WTC11 (cell line): ENCODE measurements around the gene PRRX1.

Experiments
- CREB1 ChIP-seq: sonication (generic); formaldehyde crosslinking; IDR thresholded peaks from 2 replicates; pipeline ENCODE4 v1.8.0; 2023; ENCODE audit warnings: mild to moderate bottlenecking, missing genetic modification reagents
- FOXJ3 ChIP-seq: sonication (generic); formaldehyde crosslinking; IDR thresholded peaks from 2 replicates; pipeline ENCODE4 v1.9.0; 2021; ENCODE audit warnings: missing genetic modification reagents, mild to moderate bottlenecking, borderline replicate concordance
- NFYB ChIP-seq: sonication (generic); formaldehyde crosslinking; conservative IDR thresholded peaks from 2 replicates; pipeline ENCODE4 v1.8.0; 2022; ENCODE audit warnings: low read depth, missing genetic modification reagents
- SP1 ChIP-seq: sonication (generic); formaldehyde crosslinking; conservative IDR thresholded peaks from 2 replicates; pipeline ENCODE4 v1.8.1; 2022; ENCODE audit warnings: missing genetic modification reagents
- TEAD4 ChIP-seq: sonication (generic); formaldehyde crosslinking; IDR thresholded peaks from 2 replicates; pipeline ENCODE4 v1.8.0; 2022; ENCODE audit warnings: mild to moderate bottlenecking, missing genetic modification reagents
- ZBTB21 ChIP-seq: sonication (generic); formaldehyde crosslinking; IDR thresholded peaks from 2 replicates; pipeline ENCODE4 v1.8.1; 2023; ENCODE audit warnings: mild to moderate bottlenecking, missing genetic modification reagents, borderline replicate concordance
- TF ChIP-seq, protein P1 (sequence below): fragments of 200-600 bp; IDR thresholded peaks from 2 replicates; pipeline ENCODE4 v1.8.0; 2022; ENCODE audit warnings: antibody characterized with exemption
- TF ChIP-seq, protein P2 (sequence below): sonication (generic); formaldehyde crosslinking; conservative IDR thresholded peaks from 2 replicates; pipeline ENCODE4 v1.8.1; 2023; ENCODE audit warnings: mild to moderate bottlenecking, low read depth, missing genetic modification reagents, moderate library complexity
- TF ChIP-seq, protein P3 (sequence below): sonication (generic); formaldehyde crosslinking; IDR thresholded peaks from 2 replicates; pipeline ENCODE4 v1.8.0; 2023; ENCODE audit warnings: mild to moderate bottlenecking, missing genetic modification reagents
- TF ChIP-seq, protein P4 (sequence below): sonication (generic); formaldehyde crosslinking; IDR thresholded peaks from 2 replicates; pipeline ENCODE4 v1.8.1; 2022; ENCODE audit warnings: low read depth, missing genetic modification reagents, borderline replicate concordance
- TF ChIP-seq, protein P5 (sequence below): sonication (generic); formaldehyde crosslinking; IDR thresholded peaks from 2 replicates; pipeline ENCODE4 v1.8.1; 2023; ENCODE audit warnings: mild to moderate bottlenecking, missing genetic modification reagents, moderate library complexity
- TF ChIP-seq, protein P6 (sequence below): sonication (generic); formaldehyde crosslinking; IDR thresholded peaks from 2 replicates; pipeline ENCODE4 v1.8.1; 2023; ENCODE audit warnings: mild to moderate bottlenecking, missing genetic modification reagents, borderline replicate concordance
- TF ChIP-seq, protein P7 (sequence below): sonication (generic); formaldehyde crosslinking; IDR thresholded peaks from 2 replicates; pipeline ENCODE4 v1.8.0; 2022; ENCODE audit warnings: mild to moderate bottlenecking, missing genetic modification reagents

DNA sequence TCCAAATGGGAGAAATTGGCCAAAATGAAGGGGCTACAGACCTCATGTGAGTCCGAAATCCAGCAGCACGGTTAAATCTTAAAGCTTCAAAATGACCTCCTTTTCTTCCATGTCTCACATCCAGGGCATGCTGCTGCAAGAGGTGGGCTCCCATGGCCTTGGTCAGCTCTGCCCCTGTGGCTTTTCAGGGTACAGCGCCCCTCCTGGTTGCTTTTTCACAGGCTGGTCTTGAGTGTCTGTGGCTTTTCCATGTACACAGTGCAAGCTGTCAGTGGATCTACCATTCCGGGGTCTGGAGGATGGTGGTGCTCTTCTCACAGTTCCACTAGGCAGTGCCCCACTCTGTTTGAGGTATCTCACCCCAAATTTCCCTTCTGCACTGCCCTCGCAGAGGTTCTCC, 78.7 kb downstream of the PRRX1 start:
- TF ChIP-seq, protein P1, sequence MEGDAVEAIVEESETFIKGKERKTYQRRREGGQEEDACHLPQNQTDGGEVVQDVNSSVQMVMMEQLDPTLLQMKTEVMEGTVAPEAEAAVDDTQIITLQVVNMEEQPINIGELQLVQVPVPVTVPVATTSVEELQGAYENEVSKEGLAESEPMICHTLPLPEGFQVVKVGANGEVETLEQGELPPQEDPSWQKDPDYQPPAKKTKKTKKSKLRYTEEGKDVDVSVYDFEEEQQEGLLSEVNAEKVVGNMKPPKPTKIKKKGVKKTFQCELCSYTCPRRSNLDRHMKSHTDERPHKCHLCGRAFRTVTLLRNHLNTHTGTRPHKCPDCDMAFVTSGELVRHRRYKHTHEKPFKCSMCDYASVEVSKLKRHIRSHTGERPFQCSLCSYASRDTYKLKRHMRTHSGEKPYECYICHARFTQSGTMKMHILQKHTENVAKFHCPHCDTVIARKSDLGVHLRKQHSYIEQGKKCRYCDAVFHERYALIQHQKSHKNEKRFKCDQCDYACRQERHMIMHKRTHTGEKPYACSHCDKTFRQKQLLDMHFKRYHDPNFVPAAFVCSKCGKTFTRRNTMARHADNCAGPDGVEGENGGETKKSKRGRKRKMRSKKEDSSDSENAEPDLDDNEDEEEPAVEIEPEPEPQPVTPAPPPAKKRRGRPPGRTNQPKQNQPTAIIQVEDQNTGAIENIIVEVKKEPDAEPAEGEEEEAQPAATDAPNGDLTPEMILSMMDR: no peak
- TF ChIP-seq, protein P2, sequence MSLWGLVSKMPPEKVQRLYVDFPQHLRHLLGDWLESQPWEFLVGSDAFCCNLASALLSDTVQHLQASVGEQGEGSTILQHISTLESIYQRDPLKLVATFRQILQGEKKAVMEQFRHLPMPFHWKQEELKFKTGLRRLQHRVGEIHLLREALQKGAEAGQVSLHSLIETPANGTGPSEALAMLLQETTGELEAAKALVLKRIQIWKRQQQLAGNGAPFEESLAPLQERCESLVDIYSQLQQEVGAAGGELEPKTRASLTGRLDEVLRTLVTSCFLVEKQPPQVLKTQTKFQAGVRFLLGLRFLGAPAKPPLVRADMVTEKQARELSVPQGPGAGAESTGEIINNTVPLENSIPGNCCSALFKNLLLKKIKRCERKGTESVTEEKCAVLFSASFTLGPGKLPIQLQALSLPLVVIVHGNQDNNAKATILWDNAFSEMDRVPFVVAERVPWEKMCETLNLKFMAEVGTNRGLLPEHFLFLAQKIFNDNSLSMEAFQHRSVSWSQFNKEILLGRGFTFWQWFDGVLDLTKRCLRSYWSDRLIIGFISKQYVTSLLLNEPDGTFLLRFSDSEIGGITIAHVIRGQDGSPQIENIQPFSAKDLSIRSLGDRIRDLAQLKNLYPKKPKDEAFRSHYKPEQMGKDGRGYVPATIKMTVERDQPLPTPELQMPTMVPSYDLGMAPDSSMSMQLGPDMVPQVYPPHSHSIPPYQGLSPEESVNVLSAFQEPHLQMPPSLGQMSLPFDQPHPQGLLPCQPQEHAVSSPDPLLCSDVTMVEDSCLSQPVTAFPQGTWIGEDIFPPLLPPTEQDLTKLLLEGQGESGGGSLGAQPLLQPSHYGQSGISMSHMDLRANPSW (CRISPR knock-in tag): no peak
- TF ChIP-seq CREB1 (no peak), FOXJ3 (CRISPR knock-in tag) (no peak), NFYB (CRISPR knock-in tag) (no peak), ZBTB21 (CRISPR knock-in tag) (no peak), TEAD4 (CRISPR knock-in tag) (no peak), SP1 (CRISPR knock-in tag) (no peak)
- TF ChIP-seq, protein P3, sequence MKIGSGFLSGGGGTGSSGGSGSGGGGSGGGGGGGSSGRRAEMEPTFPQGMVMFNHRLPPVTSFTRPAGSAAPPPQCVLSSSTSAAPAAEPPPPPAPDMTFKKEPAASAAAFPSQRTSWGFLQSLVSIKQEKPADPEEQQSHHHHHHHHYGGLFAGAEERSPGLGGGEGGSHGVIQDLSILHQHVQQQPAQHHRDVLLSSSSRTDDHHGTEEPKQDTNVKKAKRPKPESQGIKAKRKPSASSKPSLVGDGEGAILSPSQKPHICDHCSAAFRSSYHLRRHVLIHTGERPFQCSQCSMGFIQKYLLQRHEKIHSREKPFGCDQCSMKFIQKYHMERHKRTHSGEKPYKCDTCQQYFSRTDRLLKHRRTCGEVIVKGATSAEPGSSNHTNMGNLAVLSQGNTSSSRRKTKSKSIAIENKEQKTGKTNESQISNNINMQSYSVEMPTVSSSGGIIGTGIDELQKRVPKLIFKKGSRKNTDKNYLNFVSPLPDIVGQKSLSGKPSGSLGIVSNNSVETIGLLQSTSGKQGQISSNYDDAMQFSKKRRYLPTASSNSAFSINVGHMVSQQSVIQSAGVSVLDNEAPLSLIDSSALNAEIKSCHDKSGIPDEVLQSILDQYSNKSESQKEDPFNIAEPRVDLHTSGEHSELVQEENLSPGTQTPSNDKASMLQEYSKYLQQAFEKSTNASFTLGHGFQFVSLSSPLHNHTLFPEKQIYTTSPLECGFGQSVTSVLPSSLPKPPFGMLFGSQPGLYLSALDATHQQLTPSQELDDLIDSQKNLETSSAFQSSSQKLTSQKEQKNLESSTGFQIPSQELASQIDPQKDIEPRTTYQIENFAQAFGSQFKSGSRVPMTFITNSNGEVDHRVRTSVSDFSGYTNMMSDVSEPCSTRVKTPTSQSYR (CRISPR knock-in tag): no peak
- TF ChIP-seq, protein P4, sequence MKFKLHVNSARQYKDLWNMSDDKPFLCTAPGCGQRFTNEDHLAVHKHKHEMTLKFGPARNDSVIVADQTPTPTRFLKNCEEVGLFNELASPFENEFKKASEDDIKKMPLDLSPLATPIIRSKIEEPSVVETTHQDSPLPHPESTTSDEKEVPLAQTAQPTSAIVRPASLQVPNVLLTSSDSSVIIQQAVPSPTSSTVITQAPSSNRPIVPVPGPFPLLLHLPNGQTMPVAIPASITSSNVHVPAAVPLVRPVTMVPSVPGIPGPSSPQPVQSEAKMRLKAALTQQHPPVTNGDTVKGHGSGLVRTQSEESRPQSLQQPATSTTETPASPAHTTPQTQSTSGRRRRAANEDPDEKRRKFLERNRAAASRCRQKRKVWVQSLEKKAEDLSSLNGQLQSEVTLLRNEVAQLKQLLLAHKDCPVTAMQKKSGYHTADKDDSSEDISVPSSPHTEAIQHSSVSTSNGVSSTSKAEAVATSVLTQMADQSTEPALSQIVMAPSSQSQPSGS (CRISPR knock-in tag): no peak
- TF ChIP-seq, protein P5, sequence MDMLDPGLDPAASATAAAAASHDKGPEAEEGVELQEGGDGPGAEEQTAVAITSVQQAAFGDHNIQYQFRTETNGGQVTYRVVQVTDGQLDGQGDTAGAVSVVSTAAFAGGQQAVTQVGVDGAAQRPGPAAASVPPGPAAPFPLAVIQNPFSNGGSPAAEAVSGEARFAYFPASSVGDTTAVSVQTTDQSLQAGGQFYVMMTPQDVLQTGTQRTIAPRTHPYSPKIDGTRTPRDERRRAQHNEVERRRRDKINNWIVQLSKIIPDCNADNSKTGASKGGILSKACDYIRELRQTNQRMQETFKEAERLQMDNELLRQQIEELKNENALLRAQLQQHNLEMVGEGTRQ (CRISPR knock-in tag): no peak
- TF ChIP-seq, protein P6, sequence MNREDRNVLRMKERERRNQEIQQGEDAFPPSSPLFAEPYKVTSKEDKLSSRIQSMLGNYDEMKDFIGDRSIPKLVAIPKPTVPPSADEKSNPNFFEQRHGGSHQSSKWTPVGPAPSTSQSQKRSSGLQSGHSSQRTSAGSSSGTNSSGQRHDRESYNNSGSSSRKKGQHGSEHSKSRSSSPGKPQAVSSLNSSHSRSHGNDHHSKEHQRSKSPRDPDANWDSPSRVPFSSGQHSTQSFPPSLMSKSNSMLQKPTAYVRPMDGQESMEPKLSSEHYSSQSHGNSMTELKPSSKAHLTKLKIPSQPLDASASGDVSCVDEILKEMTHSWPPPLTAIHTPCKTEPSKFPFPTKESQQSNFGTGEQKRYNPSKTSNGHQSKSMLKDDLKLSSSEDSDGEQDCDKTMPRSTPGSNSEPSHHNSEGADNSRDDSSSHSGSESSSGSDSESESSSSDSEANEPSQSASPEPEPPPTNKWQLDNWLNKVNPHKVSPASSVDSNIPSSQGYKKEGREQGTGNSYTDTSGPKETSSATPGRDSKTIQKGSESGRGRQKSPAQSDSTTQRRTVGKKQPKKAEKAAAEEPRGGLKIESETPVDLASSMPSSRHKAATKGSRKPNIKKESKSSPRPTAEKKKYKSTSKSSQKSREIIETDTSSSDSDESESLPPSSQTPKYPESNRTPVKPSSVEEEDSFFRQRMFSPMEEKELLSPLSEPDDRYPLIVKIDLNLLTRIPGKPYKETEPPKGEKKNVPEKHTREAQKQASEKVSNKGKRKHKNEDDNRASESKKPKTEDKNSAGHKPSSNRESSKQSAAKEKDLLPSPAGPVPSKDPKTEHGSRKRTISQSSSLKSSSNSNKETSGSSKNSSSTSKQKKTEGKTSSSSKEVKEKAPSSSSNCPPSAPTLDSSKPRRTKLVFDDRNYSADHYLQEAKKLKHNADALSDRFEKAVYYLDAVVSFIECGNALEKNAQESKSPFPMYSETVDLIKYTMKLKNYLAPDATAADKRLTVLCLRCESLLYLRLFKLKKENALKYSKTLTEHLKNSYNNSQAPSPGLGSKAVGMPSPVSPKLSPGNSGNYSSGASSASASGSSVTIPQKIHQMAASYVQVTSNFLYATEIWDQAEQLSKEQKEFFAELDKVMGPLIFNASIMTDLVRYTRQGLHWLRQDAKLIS (CRISPR knock-in tag): no peak
- TF ChIP-seq, protein P7, sequence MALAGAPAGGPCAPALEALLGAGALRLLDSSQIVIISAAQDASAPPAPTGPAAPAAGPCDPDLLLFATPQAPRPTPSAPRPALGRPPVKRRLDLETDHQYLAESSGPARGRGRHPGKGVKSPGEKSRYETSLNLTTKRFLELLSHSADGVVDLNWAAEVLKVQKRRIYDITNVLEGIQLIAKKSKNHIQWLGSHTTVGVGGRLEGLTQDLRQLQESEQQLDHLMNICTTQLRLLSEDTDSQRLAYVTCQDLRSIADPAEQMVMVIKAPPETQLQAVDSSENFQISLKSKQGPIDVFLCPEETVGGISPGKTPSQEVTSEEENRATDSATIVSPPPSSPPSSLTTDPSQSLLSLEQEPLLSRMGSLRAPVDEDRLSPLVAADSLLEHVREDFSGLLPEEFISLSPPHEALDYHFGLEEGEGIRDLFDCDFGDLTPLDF (CRISPR knock-in tag): no peak
